Breast epithelium (tissue), 4 donors: Measurements from ENCODE around the gene METTL4. TPM values are rescaled to one million over a fixed set of nuclear protein-coding genes. Genes with fewer than 3 reads are reported as not detected.
"Not testable (repeated sequence)": the region's sequence is repeated elsewhere in the genome, so short reads cannot be mapped to it uniquely, and the experiment has no call there.

Experiments
- DNase-seq, 2 donors: peaks; one replicate each; pipeline ENCODE4 v3.0.0-alpha.2; 2019; ENCODE audit warnings: low spot score in 2 of 2
- H3K27ac ChIP-seq, 2 donors: fragments of 200-600 bp; sonication (generic) in 1 of 2; one replicate each; pipeline ENCODE4 v1.5.1; 2016 to 2019; ENCODE audit warnings: mild to moderate bottlenecking in 1 of 2
- H3K27me3 ChIP-seq, 2 donors: fragments of 200-600 bp; sonication (generic) in 1 of 2; one replicate each; pipeline versions ENCODE4 v1.5.1 to v1.6.0; 2017 to 2019; ENCODE audit warnings: control low read depth in 1 of 2, mild to moderate bottlenecking in 1 of 2
- H3K36me3 ChIP-seq: fragments of 200-600 bp; one replicate; pipeline ENCODE4 v1.5.1; 2019
- H3K4me1 ChIP-seq, 2 donors: fragments of 200-600 bp; sonication (generic); one replicate each; pipeline ENCODE4 v1.5.1; 2016 to 2019; ENCODE audit warnings: control low read depth in 1 of 2
- H3K4me3 ChIP-seq, 3 donors: fragments of 200-600 bp; sonication (generic); 1 replicate in 2 of 3; 2 replicates in 1 of 3; pipeline ENCODE4 v1.5.1; 2016 to 2019; ENCODE audit warnings: mild to moderate bottlenecking in 3 of 3, moderate library complexity in 2 of 3
- H3K9me3 ChIP-seq, 2 donors: fragments of 200-600 bp; sonication (generic) in 1 of 2; one replicate each; pipeline ENCODE4 v1.5.1; 2016 to 2019; ENCODE audit warnings: control low read depth in 1 of 2
- CTCF ChIP-seq, 3 donors: fragments of 450-650 bp; IDR thresholded peaks; one replicate each; pipeline ENCODE4 v1.5.1; 2016 to 2017; ENCODE audit warnings: antibody characterized with exemption in 3 of 3, mild to moderate bottlenecking in 3 of 3, moderate library complexity in 3 of 3
- POLR2A ChIP-seq: fragments of 450-650 bp; IDR thresholded peaks from one replicate; pipeline ENCODE4 v1.6.1; 2016; ENCODE audit warnings: antibody characterized with exemption, mild to moderate bottlenecking, moderate library complexity
- POLR2AphosphoS5 ChIP-seq, 3 donors: sonication (generic); formaldehyde crosslinking; IDR thresholded peaks; one replicate each; pipeline ENCODE4 v1.6.1; 2017; ENCODE audit warnings: antibody characterized with exemption in 3 of 3
- intact Hi-C: fragments of 100-400 bp; cut with DNase I; formaldehyde crosslinking; loops from one replicate; pipeline ENCODE4 v1.15.1; 2023; ENCODE audit warnings: low total_unique reads
- total RNA-seq, 3 donors: library from RNA; depleted of rRNA; stranded (reverse); fragments of >200 nt; gene quantifications; one replicate each; pipeline ENCODE4 v1.1.0, GENCODE V29; 2016

Gene METTL4
- total RNA-seq, 3 donors from 2014 or later, result 4.0 to 11.3 (median 7.2) TPM

GRCh38 chr18:2541925-2542563, 29.3 kb downstream of the METTL4 start:
- intact Hi-C loops, H3K36me3 ChIP-seq: not testable (repeated sequence)
- peak in 2 of 3 donors; percentile 48 to 57 for TF ChIP-seq CTCF (IDR thresholded peaks at IDR 0.05)

GRCh38 chr18:2540575-2540974, 30.7 kb downstream of the METTL4 start:
- no peak for DNase-seq
- no peaks in the 10 kb centered on the region for H3K27me3 ChIP-seq
- H3K36me3 ChIP-seq, result peaks cover 6% of the 10 kb centered on the region
- H3K27ac ChIP-seq, result no peak overlapping the region
- H3K9me3 ChIP-seq, result no peaks in the 10 kb centered on the region
- no peak overlapping the region for H3K4me3 ChIP-seq
- TF ChIP-seq CTCF (IDR thresholded peaks at IDR 0.05), result no peak
- no peak for TF ChIP-seq POLR2AphosphoS5 (IDR thresholded peaks at IDR 0.05)
- TF ChIP-seq POLR2A, result no peak
- intact Hi-C loops, result no loop called here
- no peaks in the 10 kb centered on the region for H3K4me1 ChIP-seq

More at GRCh38 chr18:2541925-2542563, 29.3 kb downstream of the METTL4 start:
- H3K27ac ChIP-seq, H3K4me3 ChIP-seq, DNase-seq, H3K9me3 ChIP-seq, H3K4me1 ChIP-seq, H3K27me3 ChIP-seq: not testable (repeated sequence)

DNA sequence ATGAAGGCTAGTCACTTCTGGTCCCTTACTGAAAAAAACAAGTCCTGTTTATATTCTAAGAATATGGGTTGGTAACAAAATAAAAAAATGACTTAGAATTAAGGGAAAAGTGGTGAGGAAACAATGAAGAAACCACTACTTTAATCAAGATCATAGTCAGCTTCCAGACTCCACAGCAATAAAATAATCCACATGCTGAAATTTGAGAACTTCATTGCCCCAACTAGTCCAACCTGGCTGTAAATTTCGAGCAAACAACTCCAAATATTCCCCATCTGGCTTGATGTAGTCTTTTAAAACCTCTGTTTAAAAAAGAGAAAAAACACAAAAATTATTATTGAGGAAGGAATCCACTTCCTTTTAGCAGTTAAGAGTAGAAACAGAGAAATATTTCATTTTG, 32.5 kb downstream of the METTL4 start:
- TF ChIP-seq POLR2AphosphoS5 (IDR thresholded peaks at IDR 0.05) (no peak), POLR2A (no peak), CTCF (IDR thresholded peaks at IDR 0.05) (no peak)
- Histone ChIP-seq H3K36me3 (peaks cover 6% of the 10 kb centered on the region), H3K27ac (no peak overlapping the region), H3K4me1 (no peaks in the 10 kb centered on the region), H3K4me3 (no peak overlapping the region), H3K27me3 (no peaks in the 10 kb centered on the region), H3K9me3 (no peaks in the 10 kb centered on the region)
- DNase-seq, result no peak
- intact Hi-C loops, result no loop called here

DNA sequence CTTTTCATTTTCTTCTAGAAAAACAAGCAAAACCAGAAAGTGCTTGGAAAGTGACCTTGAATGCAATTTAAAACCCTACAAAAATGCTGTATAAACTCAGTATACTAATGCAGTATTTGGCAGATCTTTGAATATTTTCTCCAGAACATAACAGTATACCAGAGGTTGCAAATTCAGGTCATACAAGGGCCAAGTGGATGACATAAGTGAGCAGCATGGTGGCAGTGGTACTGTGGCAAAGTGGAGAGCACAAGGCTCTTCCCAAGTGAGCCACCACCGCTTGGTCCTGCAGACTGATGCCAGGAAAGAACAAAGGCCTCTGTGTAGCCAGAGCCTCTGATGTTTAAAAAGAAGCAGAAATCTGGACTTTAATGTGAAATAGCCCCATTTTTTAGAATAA, 33.1 kb downstream of the METTL4 start:
- intact Hi-C loops, result no loop called here
- H3K27ac ChIP-seq, result no peak overlapping the region
- peaks cover 6% of the 10 kb centered on the region for H3K36me3 ChIP-seq

DNA sequence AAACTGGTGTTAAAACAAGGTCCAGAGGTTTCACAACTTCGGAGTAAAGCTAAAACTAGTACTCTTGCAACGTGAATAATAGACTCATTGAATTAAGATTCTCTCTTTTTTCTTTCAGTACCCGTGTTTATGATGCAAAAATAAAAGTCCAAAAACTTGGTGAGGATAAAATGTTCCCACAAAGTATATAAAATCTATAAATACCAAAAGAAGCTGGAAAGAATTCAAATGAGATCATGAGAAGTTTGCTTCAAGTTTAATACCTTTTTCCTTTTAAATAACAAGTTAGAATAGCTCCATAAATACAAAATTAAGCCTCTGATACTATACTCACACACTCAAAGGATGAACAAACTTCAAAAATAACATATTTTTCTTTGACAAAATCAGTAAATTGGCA, 34.0 kb downstream of the METTL4 start:
- Histone ChIP-seq H3K9me3 (no peaks in the 10 kb centered on the region), H3K27ac (no peak overlapping the region), H3K27me3 (no peaks in the 10 kb centered on the region), H3K4me1 (no peaks in the 10 kb centered on the region), H3K4me3 (no peak overlapping the region), H3K36me3 (peaks cover 6% of the 10 kb centered on the region)
- intact Hi-C loops, result no loop called here
- TF ChIP-seq POLR2A, result no peak
- no peak for TF ChIP-seq POLR2AphosphoS5 (IDR thresholded peaks at IDR 0.05)
- no peak for TF ChIP-seq CTCF (IDR thresholded peaks at IDR 0.05)
- no peak for DNase-seq

More for the DNA sequence above, 33.1 kb downstream of the METTL4 start:
- DNase-seq, result no peak
- H3K4me1 ChIP-seq, result no peaks in the 10 kb centered on the region
- H3K9me3 ChIP-seq, result no peaks in the 10 kb centered on the region
- H3K27me3 ChIP-seq, result no peaks in the 10 kb centered on the region
- TF ChIP-seq CTCF (IDR thresholded peaks at IDR 0.05) (no peak), POLR2AphosphoS5 (IDR thresholded peaks at IDR 0.05) (no peak), POLR2A (no peak)
- H3K4me3 ChIP-seq, result no peak overlapping the region
